Measurements from ENCODE around the gene DCAF16. TPM values are rescaled to one million over a fixed set of nuclear protein-coding genes. Genes with fewer than 3 reads are reported as not detected.
A peak's percentile ranks its signal among the peaks of the same experiment; 100 is the strongest.

Gene DCAF16
- total and polyA plus RNA-seq, 2 donors (not counting 3 experiments of a cell fraction or from before 2014, with no cell fraction given) = 13.8 to 35.0 TPM

- no peaks in the 10 kb centered on the region for H3K27me3 ChIP-seq (ENCODE audit: control insufficient read depth in 2 of 2, insufficient read depth in 2 of 2, low read length in 2 of 2)
- ChIA-PET CTCF (no interaction called here), POLR2A (no interaction called here)
- peak overlapping the region in 1 of 3 experiments; percentile 51 for H3K4me3 ChIP-seq (replicated peaks in 1 of 3; ENCODE audit: insufficient read depth in 1 of 3, low read depth in 1 of 3, low read length in 3 of 3)
- intact Hi-C loops (cut with micrococcal nuclease) = loop anchor here (5.0 kb wide), 3 partner anchors 177 to 718 kb away; no protein-coding TSS in a partner anchor
- FAIRE-seq = peak; percentile 75
- H3K27ac ChIP-seq (ENCODE audit: insufficient read depth, low read depth, low read length) = peak overlapping the region; percentile 62
- H3K4me1 ChIP-seq (ENCODE audit: control insufficient read depth, extremely low read depth, insufficient read depth, low read length) = peaks cover 30% of the 10 kb centered on the region
- no TSS peak for BruUV-seq (replicated peaks)
- dilution Hi-C loops (cut with MboI; ENCODE audit: extremely low pct_ligation_motif_present, low sequenced_read_pairs) = no loop called here
- H3K9ac ChIP-seq (replicated peaks; ENCODE audit: extremely low read depth, insufficient read depth, low read length) = peak overlapping the region; percentile 92
- TF ChIP-seq POLR2A (IDR thresholded peaks at IDR 0.05; ENCODE audit: low read depth, low read length) (no peak), JUN (IDR thresholded peaks at IDR 0.05; ENCODE audit: borderline replicate concordance, insufficient read depth, insufficient read length, low read depth) (peak; percentile 12), MYC (IDR thresholded peaks at IDR 0.05; ENCODE audit: low read depth, low read length) (no peak), GATA2 (IDR thresholded peaks at IDR 0.05; ENCODE audit: insufficient read depth, insufficient read length, low read depth, low read length) (peak; percentile 39), POLR2AphosphoS5 (IDR thresholded peaks at IDR 0.05; ENCODE audit: insufficient read depth, low read depth, low read length) (peak; percentile 18), FOS (IDR thresholded peaks at IDR 0.05; ENCODE audit: borderline replicate concordance, insufficient read depth, low read length) (peak; percentile 85), CTCF (IDR thresholded peaks at IDR 0.05; ENCODE audit: extremely low read depth in 1 of 2, insufficient read depth in 1 of 2, low read depth in 1 of 2, low read length in 2 of 2) (no peak), EZH2 (IDR thresholded peaks at IDR 0.05; ENCODE audit: borderline replicate concordance, low read depth, low read length, severe bottlenecking) (no peak), MAX (IDR thresholded peaks at IDR 0.05; ENCODE audit: insufficient read depth, insufficient read length) (no peak)
- DNase-seq (ENCODE audit: low read depth, low spot score) = peak; percentile 75
- H4K20me1 ChIP-seq (replicated peaks; ENCODE audit: control insufficient read depth, extremely low read depth, insufficient read depth, low read length) = no peaks in the 10 kb centered on the region
- no peak overlapping the region for H2AFZ ChIP-seq (ENCODE audit: low read depth, low read length)
- H3K9me1 ChIP-seq (replicated peaks; ENCODE audit: control insufficient read depth, extremely low read depth, insufficient read depth, low read length) = no peaks in the 10 kb centered on the region
- no peaks in the 10 kb centered on the region for H3K9me3 ChIP-seq (replicated peaks; ENCODE audit: control insufficient read depth, insufficient read depth, low read length)
- H3K79me2 ChIP-seq (ENCODE audit: control insufficient read depth, insufficient read depth, low read length) = peaks cover 94% of the 10 kb centered on the region
- peaks cover 0 to 6% of the 10 kb centered on the region in 2 experiments for H3K36me3 ChIP-seq (ENCODE audit: control insufficient read depth in 2 of 2, extremely low read depth in 1 of 2, insufficient read depth in 2 of 2, low read length in 2 of 2)
- H3K4me2 ChIP-seq (ENCODE audit: insufficient read depth, low read length) = peak overlapping the region; percentile 97
Observed at GRCh38 chr4:17814140-17814539, 3.6 kb upstream of the DCAF16 start.

All from endothelial cell of umbilical vein (primary cell).